Measurements from ENCODE around the gene PHLPP1.

Gene PHLPP1

DNA sequence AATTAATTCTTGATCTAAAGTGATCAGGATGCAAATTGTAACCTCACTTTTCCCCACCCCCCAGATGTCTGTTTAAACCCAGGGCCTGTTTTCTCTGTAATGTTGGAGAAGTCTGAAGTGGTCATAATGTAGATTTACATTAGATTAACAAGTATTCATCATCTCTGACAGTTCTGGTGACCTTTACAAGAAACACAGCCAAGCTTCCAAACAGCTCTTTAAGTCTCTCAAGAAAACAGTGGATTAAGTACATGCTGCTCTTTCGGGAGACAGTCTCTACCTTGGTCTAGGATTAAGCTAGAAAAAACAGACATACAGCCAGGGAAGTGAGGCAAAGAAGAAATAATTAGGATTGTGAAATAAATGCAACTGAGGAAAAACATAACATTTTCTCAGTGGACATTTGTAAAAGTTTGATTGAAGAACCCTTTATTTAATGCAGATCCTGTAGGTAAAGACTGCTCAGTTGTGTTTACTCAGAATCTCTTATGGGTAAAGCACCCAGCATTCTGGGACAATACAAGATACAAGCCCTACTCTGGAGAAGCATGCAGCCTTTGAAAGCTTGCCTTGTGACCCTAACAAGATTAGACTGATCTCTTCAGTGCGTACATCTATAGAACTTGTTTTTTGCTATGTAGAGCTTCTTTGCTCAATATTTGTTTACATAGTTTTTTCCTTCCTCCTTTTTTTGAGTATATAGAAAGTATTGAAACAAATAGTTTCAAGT lies 203.9 kb downstream of the PHLPP1 start:
- FAIRE-seq, result no peak

GRCh38 chr18:62925031-62925688 lies 209.8 kb downstream of the PHLPP1 start:
- DNase-seq (ENCODE audit: insufficient read length, low spot score) (no peak), FAIRE-seq (no peak)
- no peak for TF ChIP-seq POLR2A (IDR thresholded peaks at IDR 0.05; ENCODE audit: low read depth, low read length)

More for the DNA sequence above, 203.9 kb downstream of the PHLPP1 start:
- DNase-seq (ENCODE audit: insufficient read length, low spot score), result no peak
- TF ChIP-seq POLR2A (IDR thresholded peaks at IDR 0.05; ENCODE audit: low read depth, low read length), result no peak

- FAIRE-seq (no peak), DNase-seq (ENCODE audit: insufficient read length, low spot score) (no peak)
- no peak for TF ChIP-seq POLR2A (IDR thresholded peaks at IDR 0.05; ENCODE audit: low read depth, low read length)
Measured at GRCh38 chr18:62928326-62928725, 213.0 kb downstream of the PHLPP1 start.

- TF ChIP-seq POLR2A (IDR thresholded peaks at IDR 0.05; ENCODE audit: low read depth, low read length), result no peak
- FAIRE-seq (no peak), DNase-seq (ENCODE audit: insufficient read length, low spot score) (no peak)
Measured at GRCh38 chr18:62933261-62933887, 218.0 kb downstream of the PHLPP1 start.

DNA sequence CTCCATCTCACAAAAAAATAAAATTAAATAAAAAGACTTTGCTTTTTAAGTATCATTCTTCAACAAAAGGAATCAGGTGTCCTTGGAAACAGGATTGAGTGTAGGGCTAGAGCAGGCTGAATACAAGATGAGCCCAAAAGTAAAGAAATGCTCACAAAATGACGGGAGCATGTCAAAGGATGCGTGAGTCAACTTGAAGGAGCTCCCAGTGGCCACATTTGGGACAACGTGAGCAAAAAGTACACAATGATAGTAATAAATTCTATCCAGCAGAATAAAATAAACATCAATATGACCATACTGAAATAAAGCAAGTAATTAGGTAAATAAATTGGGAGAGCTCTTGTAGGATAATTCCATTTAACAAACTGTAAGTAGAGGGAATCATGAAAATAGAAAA lies 220.7 kb downstream of the PHLPP1 start:
- FAIRE-seq (no peak), DNase-seq (ENCODE audit: insufficient read length, low spot score) (no peak)
- TF ChIP-seq POLR2A (IDR thresholded peaks at IDR 0.05; ENCODE audit: low read depth, low read length), result no peak

GRCh38 chr18:62937065-62937464 lies 221.7 kb downstream of the PHLPP1 start:
- FAIRE-seq, result no peak
- no peak for TF ChIP-seq POLR2A (IDR thresholded peaks at IDR 0.05; ENCODE audit: low read depth, low read length)
- no peak for DNase-seq (ENCODE audit: insufficient read length, low spot score)

- DNase-seq (ENCODE audit: insufficient read length, low spot score) (no peak), FAIRE-seq (no peak)
- TF ChIP-seq POLR2A (IDR thresholded peaks at IDR 0.05; ENCODE audit: low read depth, low read length), result no peak
Measured at GRCh38 chr18:62938006-62938405, 222.7 kb downstream of the PHLPP1 start.

DNA sequence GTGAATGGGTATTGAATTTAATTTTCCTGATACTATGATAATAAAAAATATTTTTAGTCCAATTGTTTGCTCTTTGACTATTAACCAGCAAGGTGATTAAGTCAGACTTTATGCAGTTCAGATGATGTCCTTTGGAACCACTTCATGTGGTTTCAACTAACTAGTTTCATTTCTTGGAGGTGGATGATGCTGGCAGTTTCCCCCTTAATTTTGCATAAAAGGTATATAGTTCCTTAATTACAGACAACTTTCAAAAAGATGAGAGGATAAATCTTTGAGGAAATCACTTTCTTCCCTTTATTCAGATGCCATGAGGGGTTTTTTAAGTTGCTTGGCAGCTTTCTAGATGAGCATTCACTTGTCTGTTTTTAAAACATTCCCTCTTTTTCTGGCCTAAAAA lies 223.1 kb downstream of the PHLPP1 start:
- no peak for TF ChIP-seq POLR2A (IDR thresholded peaks at IDR 0.05; ENCODE audit: low read depth, low read length)
- DNase-seq (ENCODE audit: insufficient read length, low spot score) (no peak), FAIRE-seq (no peak)

DNA sequence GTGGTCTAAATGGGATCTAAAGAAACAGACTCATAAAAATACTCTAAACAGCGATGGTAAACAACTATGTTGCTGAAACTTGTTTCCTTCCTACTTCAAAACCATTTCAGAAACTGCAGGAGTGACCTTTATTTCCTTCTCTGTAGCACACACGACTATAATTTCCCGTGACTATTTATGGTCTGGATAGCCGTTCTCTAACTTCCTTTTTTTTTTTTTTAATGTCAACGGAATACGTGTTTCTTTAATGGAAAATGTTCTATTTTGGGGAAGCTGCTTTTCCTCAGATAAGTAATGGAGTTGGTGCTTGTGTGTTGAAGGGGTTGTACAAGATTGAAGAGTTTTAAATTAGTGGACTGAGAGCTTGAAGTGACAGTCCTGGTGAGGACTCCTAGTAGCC lies 224.1 kb downstream of the PHLPP1 start:
- FAIRE-seq, result no peak
- DNase-seq (ENCODE audit: insufficient read length, low spot score), result no peak
- TF ChIP-seq POLR2A (IDR thresholded peaks at IDR 0.05; ENCODE audit: low read depth, low read length), result no peak

DNA sequence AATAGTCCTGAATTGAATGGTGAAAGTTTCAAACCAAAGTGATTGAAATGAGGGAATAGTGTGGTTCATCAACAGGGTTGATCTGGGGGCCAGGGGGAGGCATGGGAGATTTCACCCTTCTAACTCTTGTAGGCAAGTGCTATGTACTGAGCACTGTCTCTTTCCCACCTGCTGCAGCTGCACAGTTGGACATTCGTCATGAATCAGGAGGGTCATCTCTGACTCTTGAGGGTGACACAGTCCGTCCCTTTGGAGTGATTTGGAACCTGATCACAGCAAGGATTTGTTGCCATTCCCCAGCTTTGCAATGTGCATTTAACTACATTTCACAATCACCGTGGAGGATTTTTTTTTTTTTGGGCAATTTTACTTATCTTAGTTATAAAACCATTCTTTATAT lies 224.6 kb downstream of the PHLPP1 start:
- no peak for TF ChIP-seq POLR2A (IDR thresholded peaks at IDR 0.05; ENCODE audit: low read depth, low read length)
- no peak for FAIRE-seq
- DNase-seq (ENCODE audit: insufficient read length, low spot score), result no peak

- TF ChIP-seq POLR2A (IDR thresholded peaks at IDR 0.05; ENCODE audit: low read depth, low read length), result no peak
- no peak for DNase-seq (ENCODE audit: insufficient read length, low spot score)
- no peak for FAIRE-seq
Measured at GRCh38 chr18:62942578-62942977, 227.2 kb downstream of the PHLPP1 start.

DNA sequence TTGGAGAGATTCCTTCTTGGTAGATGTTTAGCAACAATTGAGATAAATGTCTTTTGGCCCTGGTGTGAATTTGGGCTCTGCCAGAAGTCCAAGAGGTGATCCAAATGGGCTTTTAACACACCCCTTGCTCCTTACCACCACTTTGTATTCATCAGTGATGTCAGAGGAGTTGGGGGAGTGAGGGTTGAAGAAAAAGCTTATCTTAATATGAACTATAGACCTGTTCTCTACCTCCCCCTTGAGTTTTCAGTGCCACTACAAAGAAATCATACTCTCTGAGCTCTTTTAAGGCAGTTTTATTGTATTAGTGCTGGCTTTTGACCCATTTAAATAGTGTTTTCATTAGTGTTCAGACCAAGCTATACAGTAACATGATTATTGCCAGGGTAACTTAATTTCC lies 229.1 kb downstream of the PHLPP1 start:
- TF ChIP-seq POLR2A (IDR thresholded peaks at IDR 0.05; ENCODE audit: low read depth, low read length), result no peak
- FAIRE-seq (no peak), DNase-seq (ENCODE audit: insufficient read length, low spot score) (no peak)

DNA sequence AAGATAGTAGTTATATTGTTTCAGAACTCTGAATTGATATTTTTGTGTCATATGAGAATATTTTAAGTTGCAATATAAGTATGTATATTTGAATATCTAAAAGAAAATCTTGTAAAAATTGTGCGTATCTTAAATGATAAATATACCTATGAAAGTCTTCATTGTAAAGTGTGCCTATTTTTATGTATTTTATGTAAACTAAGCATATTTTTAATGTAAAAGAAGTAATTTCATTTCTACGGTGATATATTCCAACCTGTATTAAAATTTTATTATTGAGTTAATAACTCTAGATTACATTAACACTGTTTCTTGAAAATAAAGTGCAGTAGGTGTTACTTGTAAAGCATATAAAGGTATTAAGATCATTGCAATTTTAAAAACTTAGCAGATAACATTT lies 233.4 kb downstream of the PHLPP1 start:
- DNase-seq (ENCODE audit: insufficient read length, low spot score) (no peak), FAIRE-seq (no peak)
- TF ChIP-seq POLR2A (IDR thresholded peaks at IDR 0.05; ENCODE audit: low read depth, low read length), result no peak

- DNase-seq (ENCODE audit: insufficient read length, low spot score), result no peak
- TF ChIP-seq POLR2A (IDR thresholded peaks at IDR 0.05; ENCODE audit: low read depth, low read length), result no peak
- no peak for FAIRE-seq
Measured at GRCh38 chr18:62950246-62950645, 234.9 kb downstream of the PHLPP1 start.

DNA sequence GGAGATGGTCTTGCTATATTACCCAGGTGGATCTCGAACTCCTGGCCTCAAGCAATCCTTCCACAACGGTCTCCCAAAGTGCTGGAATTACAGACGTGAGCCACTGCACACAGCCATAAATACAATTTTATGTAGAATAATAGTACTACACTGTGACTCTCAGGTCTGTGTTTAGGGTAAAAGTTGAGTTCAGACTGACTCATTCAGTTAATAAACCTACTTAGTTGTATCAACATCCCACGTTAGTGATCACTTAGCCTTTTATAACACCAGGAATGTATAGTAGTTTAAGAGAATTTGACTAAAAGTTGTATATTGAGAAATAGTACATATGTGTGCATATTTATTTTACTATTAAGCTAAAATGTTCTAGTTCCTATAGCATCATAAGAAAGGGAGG lies 237.5 kb downstream of the PHLPP1 start:
- FAIRE-seq (no peak), DNase-seq (ENCODE audit: insufficient read length, low spot score) (no peak)
- TF ChIP-seq POLR2A (IDR thresholded peaks at IDR 0.05; ENCODE audit: low read depth, low read length), result no peak

All from H54 (cell line).